GM19043 (cell line): ENCODE data around the gene ATP6V0E1.
"Not testable (repeated sequence)": the region's sequence is repeated elsewhere in the genome, so short reads cannot be mapped to it uniquely, and the experiment has no call there.

Source experiments
- ATAC-seq: cut with Tn5 transposase; IDR thresholded peaks from one replicate; pipeline ENCODE4 v1.9.1; 2021; ENCODE audit warnings: low read depth; ENCODE audit not compliant: unreplicated experiment

The ATP6V0E1 gene

DNA sequence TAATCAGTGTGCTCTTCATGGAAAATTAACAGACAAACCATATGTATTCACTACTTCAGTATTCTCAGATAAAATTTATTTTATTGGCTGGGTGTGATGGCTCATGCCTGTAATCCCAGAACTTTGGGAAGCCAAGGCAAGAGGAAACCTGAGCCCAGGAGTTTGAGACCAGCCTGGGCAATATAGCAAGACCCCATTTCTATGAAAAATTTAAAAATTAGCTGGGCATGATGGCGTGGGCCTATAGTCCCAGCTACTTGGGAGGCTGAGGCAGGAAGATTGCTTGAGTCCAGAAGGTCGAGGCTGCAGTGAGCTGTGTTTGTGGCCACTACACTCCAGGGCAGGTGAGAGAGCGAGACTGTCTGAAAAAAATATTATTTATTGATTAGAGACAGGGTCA is 49.2 kb downstream of the ATP6V0E1 start:
- no peak for ATAC-seq

DNA sequence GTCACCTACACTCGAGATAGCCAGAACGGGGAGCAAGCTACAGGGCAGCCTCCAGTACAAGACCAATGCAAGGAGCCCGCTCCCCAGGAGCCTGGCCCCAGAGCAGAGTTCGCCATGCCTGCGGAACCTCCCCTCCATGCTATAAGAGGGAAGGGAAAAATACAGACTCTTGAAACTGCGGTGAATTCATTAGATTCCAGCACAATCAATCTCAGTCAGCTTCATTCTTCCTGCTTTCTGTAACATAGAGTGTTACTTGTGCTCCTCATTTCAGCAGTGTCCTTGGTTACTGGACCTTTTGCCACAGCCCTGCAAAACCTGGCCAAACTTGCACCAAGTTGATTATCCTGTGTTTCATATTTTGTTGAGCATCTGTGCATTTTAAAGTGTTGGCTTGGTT is 50.4 kb downstream of the ATP6V0E1 start:
- no peak for ATAC-seq

- peak; percentile 60 for ATAC-seq
These were observed 52.5 kb downstream of the ATP6V0E1 start for GRCh38 chr5:173035904-173036707.

GRCh38 chr5:173039188-173039587 is 55.6 kb downstream of the ATP6V0E1 start:
- no peak for ATAC-seq

DNA sequence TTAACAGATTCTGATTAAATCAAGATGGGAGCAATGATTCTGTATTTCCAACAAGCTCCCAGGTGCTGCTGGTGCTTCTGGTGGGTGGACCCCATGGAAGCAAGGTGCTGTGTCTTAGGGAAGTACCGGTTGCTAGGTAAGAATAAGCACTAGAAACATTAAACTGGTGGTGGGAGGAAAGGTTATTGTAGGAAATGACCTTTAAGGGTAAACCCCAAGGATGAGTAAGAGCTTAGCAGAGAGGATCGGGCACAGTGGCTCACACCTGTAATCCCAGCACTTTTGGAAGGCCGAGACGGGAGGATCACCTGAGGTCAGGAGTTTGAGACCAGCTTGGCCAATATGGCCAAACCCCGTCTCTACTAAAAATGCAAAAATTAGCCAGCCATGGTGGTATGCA is 56.4 kb downstream of the ATP6V0E1 start:
- ATAC-seq, result no peak

DNA sequence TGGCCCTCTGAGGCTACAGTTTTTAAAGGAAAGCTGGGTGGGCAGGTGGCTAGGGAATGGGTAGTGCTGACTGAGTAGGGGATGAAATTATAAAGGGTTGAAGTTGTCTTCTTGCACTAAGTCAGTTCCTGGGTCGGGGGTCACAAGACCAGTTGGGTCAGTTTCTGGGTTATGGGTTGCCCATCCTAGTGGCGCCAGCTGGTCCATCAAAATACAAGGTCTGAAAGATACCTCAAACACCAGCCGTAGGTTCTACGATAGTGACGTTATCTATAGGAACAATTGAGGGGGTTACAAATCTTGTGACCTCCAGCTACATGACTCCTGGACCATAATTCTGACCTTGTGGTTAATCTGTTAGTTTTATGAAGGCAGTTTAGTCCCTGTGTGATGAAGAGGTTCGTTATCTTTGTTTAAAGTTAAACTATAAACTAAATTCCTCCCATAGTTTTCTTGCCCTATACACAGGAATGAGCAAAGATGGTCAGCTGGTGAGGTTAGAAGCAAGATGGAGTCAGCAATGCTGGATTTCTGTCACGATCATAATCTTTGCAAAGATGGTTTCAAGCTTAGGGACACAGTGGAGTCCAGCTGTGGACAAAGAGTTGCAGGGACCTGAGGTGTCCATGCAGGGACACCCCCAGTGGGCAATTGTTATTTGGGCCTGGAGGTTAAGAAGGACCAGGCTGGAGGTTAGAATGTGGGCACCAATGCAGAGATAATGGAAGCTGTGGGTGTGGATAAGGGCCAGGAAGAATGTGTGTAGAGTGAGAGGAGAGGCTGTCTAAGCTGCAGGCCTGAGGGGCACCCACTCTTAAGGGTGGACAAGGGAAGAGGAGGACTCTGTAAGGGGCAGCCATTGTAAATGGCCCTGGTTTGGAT is 58.6 kb downstream of the ATP6V0E1 start:
- ATAC-seq, result no peak

- no peak for ATAC-seq
These were observed 59.2 kb downstream of the ATP6V0E1 start for GRCh38 chr5:173042763-173043107.

DNA sequence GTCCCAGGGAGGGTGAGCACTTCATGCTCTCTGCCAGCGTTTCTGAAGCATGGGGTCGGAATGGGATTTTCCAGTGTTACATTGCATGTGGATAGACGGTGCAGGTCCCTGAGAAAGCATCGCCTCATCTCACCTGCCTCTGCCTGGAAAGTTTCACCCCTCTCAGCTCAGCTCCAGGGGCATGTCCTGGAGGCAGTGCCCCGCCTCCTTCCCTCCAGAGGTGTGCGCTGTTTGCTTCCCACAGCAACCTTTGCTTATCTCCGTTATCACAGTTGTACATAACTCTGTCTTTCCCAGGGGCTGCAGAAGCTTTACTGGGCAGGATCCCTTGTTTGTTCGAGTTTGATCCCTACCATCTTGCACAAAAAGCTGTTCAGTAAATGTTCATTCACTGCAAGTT is 61.9 kb downstream of the ATP6V0E1 start:
- no peak for ATAC-seq

DNA sequence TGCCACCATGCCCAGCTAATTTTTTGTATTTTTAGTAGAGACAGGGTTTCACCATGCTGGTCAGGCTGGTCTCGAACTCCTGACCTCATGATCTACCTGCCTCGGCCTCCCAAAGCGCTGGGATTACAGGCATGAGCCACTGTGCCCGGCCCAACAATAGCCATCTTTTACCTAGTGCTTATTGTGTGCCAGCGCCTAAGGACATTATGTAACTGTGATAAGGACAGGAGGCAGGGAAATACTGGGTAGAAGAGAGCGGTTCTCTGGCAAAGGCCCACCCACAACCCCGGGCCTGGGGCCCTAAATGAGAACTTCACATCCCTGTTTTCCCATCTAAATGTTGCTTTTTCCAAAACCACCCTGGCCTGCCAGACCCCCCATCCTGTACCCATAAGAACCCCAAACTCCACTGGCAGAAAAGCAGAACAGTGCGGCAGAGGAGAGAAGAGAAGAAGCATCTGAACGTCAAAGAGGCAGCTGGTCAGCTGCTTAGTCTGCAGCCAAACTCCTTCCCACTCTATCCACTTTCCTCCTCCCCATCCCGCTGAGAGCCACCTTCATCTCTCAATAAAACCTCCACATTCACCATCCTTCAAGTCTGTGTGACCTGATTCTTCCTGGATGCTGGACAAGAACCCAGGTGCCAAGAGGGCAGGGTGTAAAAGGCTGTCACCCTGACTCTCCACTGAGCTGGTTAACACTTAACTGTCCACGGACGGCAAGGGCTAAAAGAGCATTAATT is 63.7 kb downstream of the ATP6V0E1 start:
- not testable (repeated sequence) for ATAC-seq

DNA sequence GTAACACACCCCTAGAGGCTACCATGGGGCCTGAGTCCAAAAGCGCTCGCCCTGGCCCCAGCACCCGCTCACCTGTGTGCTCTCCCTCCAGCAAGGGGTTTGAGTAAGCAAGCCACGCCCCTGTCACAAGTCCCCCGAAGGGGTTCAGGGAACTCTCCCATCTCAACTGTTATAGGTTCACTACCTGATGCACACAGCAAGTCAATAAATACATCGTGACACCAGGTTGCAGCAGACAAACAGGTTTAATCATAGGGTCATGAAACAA is 64.2 kb downstream of the ATP6V0E1 start:
- ATAC-seq, result no peak

DNA sequence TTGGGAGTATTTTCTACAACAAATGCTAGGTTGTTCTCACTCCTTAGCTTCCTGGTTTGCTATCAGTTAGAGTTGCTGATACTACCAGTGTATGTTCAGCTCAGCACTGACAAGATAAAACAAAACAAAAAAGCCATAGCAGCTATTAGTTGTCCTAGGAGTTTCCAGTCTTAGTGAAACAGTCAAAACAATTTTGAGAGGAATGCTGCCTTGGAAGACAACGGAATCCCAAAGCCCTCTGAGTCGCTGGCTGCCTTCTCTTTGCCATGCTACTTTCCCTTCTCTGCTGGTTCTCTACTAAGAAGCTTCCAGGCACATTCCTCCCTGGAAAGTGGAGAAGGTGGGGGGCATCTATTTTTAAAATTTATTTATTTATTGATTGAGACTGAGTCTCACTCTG is 67.2 kb downstream of the ATP6V0E1 start:
- ATAC-seq, result no peak

DNA sequence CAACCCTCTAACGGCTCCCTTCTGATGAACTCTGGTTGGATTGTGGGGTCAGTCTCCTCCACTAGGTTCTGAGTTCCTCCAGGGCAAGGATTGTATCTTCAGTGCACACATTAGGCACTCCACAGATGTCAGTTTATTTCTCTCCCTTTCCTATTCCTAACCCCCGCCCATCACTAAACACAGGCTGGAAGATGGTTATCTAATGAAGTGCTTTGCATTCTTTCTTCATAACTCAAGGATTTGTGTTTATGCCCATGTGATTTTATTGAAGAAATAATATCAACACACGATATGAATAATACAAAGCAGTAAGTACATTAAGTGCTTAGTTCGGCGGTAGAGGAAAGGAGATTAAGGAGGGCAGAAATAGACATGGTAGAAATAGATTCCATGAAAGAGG is 68.2 kb downstream of the ATP6V0E1 start:
- ATAC-seq, result no peak

- no peak for ATAC-seq
These were observed 69.5 kb downstream of the ATP6V0E1 start for GRCh38 chr5:173053041-173053440.

DNA sequence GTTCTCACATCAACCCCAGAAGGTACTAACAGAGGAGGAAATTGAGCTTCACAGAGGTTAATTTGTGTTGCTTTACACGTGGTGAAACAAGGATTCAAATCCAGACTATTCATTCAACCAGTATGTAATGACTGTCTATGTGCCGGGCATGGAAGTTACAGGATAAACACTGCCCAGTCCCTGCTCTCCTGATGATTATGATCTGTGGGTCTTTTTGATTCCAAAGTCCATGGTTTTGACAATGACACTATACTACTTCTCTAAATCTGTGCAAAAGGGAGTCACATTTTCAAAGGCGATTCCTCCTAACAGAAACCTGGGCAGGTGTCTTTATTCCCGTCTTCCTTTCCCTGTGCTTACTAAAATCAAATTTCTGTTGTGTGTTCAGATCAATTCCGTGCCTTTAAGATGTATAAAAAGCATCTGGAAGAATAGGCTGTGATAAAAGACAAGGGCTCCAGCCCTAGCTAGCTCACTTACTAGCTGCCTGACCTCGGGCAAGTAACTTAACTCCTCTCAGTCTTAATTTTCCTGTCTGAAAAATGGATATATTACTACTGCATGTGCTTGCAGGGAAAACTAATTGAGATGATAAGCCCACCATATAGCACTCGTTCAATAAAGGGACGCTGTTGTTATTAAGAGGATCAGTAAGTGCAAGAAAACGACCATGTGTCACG is 71.6 kb downstream of the ATP6V0E1 start:
- no peak for ATAC-seq

DNA sequence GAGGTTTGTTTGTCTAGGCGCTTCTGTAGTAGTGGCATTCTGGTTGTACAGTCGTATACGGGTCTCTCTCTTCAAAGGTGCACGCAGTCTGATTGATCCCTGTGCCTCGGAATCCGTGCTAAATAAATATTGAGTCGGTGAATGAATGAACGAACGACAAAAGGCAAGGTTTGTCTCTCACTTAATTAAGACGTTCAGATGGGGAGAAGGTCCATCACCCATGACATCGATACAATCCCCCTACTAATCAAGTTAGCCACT is 72.1 kb downstream of the ATP6V0E1 start:
- no peak for ATAC-seq

DNA sequence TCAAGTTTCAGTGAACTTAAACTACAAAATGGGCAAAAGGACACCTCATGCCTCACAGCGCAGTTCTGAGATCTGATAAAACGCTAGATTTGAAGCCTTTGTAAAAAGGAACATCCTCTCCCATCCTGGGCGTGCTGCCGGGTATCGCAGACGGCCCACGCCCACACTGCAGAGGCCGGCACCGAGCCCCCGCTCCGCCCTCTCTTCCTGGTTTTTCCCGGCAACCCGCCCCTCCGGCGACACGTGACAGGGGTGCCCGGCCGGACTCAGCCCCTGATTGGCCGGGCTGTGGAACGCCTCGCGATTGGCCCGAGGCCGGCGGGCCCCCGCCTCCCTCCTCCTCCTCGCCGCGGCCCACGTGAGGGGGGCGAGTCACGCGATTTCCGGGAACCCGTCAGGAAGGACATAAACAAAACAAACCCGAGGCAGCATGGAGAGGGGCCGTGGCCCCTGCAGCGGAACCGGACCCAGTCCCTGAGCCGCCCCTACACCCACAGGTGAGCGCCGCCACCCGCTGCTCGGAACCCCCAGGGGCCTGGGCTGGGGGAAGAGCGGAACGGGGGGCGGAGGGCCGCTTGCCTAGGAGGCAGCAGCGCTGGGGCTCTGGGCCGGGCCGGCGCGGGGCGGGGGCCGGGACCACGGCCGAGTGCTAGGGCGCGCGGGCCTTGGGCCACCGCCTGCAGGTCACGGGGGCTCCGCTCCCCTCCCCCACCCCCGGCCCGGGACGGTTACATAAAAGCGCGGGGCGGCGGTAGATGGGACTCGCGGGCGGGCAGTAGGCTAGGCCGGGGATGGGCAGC is 72.6 kb downstream of the ATP6V0E1 start, which contains the start of gene CREBRF:
Gene CREBRF, plus strand, starts transcription at position 370 of the 800 bp plus-strand sequence. CDS start 24,424 bp downstream, outside the sequence.
- ATAC-seq, result peak; percentile 62

DNA sequence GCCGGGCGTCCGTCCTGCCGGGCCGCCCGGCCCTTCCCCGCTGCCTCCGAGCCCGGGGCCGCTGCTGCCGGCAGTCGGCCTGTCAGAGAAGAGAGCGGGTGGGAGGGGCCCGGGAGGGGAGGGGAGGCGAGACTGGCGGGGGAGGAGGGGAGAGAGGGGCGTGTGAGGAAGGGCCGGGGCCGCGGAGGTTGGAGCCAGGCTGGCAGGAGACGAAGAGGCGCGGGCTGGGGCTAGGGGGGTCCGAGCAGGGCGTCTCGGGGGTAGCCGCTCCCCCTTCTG is 73.2 kb downstream of the ATP6V0E1 start:
- peak; percentile 17 for ATAC-seq

DNA sequence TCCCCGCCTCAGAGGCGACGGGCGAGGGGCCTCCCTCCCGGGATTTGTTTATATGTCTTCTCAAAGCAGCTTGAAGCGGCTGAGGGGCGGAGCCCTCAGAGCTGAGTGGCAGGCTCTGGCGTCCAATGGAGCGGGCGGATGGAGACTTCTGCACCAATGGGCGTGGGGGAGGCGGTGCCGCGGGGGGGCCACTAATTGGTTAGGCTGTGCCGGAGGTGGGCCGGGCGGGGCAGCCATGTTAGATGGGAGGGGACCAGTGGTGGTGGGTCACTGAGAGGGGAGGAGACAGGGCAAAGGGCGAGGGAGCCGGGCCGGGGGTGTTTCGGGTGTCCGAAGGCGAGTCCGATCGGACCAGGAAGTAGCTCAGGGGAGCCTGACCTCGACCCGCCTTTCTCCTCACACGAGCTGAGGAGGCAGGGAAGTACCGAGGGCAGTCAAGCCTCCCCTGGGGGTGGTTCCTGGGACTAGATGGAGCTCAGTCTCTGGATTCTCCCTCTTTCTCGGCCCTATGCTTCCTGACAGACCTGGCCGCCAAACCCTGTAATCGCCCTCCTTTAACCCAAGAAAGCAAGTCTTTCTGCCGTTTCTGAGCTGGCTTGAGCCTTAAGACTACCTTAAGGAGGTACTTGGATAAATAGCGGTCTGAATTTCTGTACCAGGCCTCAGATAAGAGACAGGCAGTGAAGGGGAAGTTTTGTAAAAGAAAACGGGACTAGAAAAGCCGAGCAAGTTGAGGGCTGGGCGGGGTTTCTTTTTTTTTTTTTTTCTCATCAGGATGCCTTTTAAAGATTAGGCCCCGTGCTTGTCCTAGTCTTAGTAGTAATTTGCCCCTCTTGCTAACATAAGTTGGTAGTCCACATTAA is 73.7 kb downstream of the ATP6V0E1 start:
- ATAC-seq, result peak; percentile 78

DNA sequence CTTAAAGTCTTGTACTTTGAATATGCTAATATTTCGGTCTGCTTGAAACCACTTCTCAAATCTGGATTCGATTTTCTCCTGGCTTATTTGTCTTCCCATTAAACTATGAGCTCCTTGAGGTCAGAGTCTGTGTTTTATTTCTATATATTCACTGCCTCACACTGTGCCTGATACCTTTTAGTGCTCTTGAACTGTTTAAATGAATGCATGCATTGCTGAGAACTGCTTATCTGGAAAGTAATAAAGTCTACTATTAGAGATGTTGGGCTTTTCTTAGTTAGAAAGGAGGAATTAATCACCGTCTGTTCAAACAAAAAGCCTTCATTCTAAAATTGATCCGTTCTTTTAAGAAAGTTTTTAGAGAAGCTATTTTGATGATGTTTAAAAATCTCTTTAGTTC is 78.6 kb downstream of the ATP6V0E1 start:
- no peak for ATAC-seq

DNA sequence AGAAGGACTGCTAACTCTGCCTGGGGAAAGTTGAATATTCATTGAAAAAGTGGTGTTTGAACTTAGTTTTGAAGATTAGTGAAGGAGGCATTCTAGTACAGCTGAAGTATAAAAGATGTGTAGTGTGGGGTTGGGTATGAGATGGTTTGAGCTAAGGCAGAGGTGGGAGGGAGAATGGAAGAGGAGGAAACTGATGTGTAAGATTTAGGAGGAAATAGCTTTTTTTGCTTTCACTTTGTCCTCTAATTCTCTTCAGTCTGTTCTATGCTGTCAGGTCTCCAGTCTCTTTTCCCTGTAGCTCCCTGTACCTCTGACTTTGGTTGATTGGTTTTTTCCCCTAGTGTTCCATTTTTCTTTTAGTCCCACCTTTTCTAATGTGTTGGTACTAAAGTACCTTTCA is 81.6 kb downstream of the ATP6V0E1 start:
- no peak for ATAC-seq
